NCI-H526 treated with DMSO at 0.1 percent for 48 hours (cell line): ENCODE measurements around the gene RUNX3.
A peak's percentile ranks its signal among the peaks of the same experiment; 100 is the strongest.
"Not testable (repeated sequence)": the region's sequence is repeated elsewhere in the genome, so short reads cannot be mapped to it uniquely, and the experiment has no call there.

Experiments
- DNase-seq: peaks from one replicate; lab custom pipeline; 2025; lab: John Stamatoyannopoulos, UW

The RUNX3 gene

GRCh38 chr1:24930260-24931145, at the start of gene RUNX3:
Gene RUNX3 (minus strand): TSS chr1:24930276. CDS start chr1:24929868, 408 bp downstream.
- DNase-seq: peak; percentile 26

- not testable (repeated sequence) for DNase-seq
These were observed 49.2 kb upstream of the RUNX3 start for GRCh38 chr1:24979232-24979631.

GRCh38 chr1:24978383-24979032, 48.4 kb upstream of the RUNX3 start:
- DNase-seq: no peak

- no peak for DNase-seq
These were observed 45.3 kb upstream of the RUNX3 start for GRCh38 chr1:24975391-24975790.

- no peak for DNase-seq
These were observed 43.2 kb upstream of the RUNX3 start for GRCh38 chr1:24973315-24973714.

- DNase-seq: no peak
These were observed 42.8 kb upstream of the RUNX3 start for GRCh38 chr1:24972915-24973242.

GRCh38 chr1:24972221-24972914, 42.3 kb upstream of the RUNX3 start:
- DNase-seq: no peak

GRCh38 chr1:24970926-24971875, 41.1 kb upstream of the RUNX3 start:
- no peak for DNase-seq

GRCh38 chr1:24970399-24970753, 40.3 kb upstream of the RUNX3 start:
- no peak for DNase-seq

GRCh38 chr1:24969596-24970398, 39.7 kb upstream of the RUNX3 start:
- no peak for DNase-seq

GRCh38 chr1:24968941-24969585, 39.0 kb upstream of the RUNX3 start:
- no peak for DNase-seq

- DNase-seq: no peak
These were observed 37.9 kb upstream of the RUNX3 start for GRCh38 chr1:24967962-24968361.

- no peak for DNase-seq
These were observed 37.5 kb upstream of the RUNX3 start for GRCh38 chr1:24967555-24967954.

GRCh38 chr1:24966724-24967346, 36.8 kb upstream of the RUNX3 start:
- no peak for DNase-seq

- DNase-seq: no peak
These were observed 36.1 kb upstream of the RUNX3 start for GRCh38 chr1:24966121-24966723.

- DNase-seq: no peak
These were observed 35.5 kb upstream of the RUNX3 start for GRCh38 chr1:24965571-24965930.

- no peak for DNase-seq
These were observed 34.9 kb upstream of the RUNX3 start for GRCh38 chr1:24964811-24965570.

- DNase-seq: no peak
These were observed 34.0 kb upstream of the RUNX3 start for GRCh38 chr1:24963943-24964693.
